ENCODE measurements around the gene CD46.

- TF ChIP-seq CTCF (IDR thresholded peaks at IDR 0.05; ENCODE audit: insufficient read depth, low read length, poor library complexity, severe bottlenecking) (no peak), EZH2phosphoT487 (conservative IDR thresholded peaks at IDR 0.05; ENCODE audit: low read length) (no peak)
These were observed 85.8 kb downstream of the CD46 start for GRCh38 chr1:207837673-207838072.

Data from SU-DHL-6 (cell line).